Large intestine (tissue), 12 donors: Measurements from ENCODE around the gene PEX5. TPM values are rescaled to one million over a fixed set of nuclear protein-coding genes. Genes with fewer than 3 reads are reported as not detected.

Experiments
- DNase-seq, 2 donors: peaks; one replicate each; pipeline versions ENCODE4 v3.0.0 to v3.0.0-alpha.2; 2013
- H3K27ac ChIP-seq: one replicate; pipeline ENCODE4 v1.5.1; 2013; ENCODE audit warnings: low read length
- H3K27me3 ChIP-seq: 2 replicates; pipeline ENCODE4 v1.6.1; 2013; ENCODE audit warnings: low read length; ENCODE audit not compliant: control insufficient read depth, insufficient read depth
- H3K36me3 ChIP-seq: 2 replicates; pipeline ENCODE4 v1.6.1; 2013; ENCODE audit warnings: low read length; ENCODE audit not compliant: control insufficient read depth, insufficient read depth
- H3K4me1 ChIP-seq: one replicate; pipeline ENCODE4 v1.6.1; 2013; ENCODE audit warnings: low read length; ENCODE audit not compliant: control insufficient read depth, insufficient read depth
- H3K4me3 ChIP-seq: one replicate; pipeline ENCODE4 v1.5.1; 2013; ENCODE audit warnings: low read length
- H3K9me3 ChIP-seq: one replicate; pipeline ENCODE4 v1.6.1; 2013; ENCODE audit warnings: mild to moderate bottlenecking, low read depth, low read length, moderate library complexity; ENCODE audit not compliant: control insufficient read depth
- WGBS: methylation state at CpG from one replicate; pipeline ENCODE4 v1.1.5; 2013; ENCODE audit warnings: low lambda C conversion rate; ENCODE audit not compliant: insufficient coverage; 5-methylcytosine and 5-hydroxymethylcytosine counted together
- long read RNA-seq, 11 donors: transcript quantifications; one replicate each; lab custom pipeline, GENCODE V29; 2026
- polyA plus RNA-seq: library from polyadenylated mRNA; unstranded; fragments of 120-200 nt; gene quantifications from one replicate; pipeline ENCODE4 v1.2.1, GENCODE V29; 2013

The PEX5 gene
- polyA plus RNA-seq, result 38.7 TPM
- long read RNA-seq, donor 1, partial matches to known transcripts, result 0 of 2 reads
- long read RNA-seq, donor 1, other reads (novel, unspliced or antisense), result 0 of 2 reads
- long read RNA-seq, donor 2, partial matches to known transcripts, result 0 of 6 reads
- long read RNA-seq, donor 2, other reads (novel, unspliced or antisense), result 0 of 6 reads
- long read RNA-seq, donor 3, result 0 reads
- long read RNA-seq, donor 4, result 0 reads
- long read RNA-seq, donor 5, partial matches to known transcripts, result 0 of 1 reads
- long read RNA-seq, donor 5, other reads (novel, unspliced or antisense), result 0 of 1 reads
- long read RNA-seq, donor 6, partial matches to known transcripts, result 10 of 11 reads
- long read RNA-seq, donor 6, other reads (novel, unspliced or antisense), result 0 of 11 reads
- long read RNA-seq, donor 7, partial matches to known transcripts, result 10 of 11 reads
- long read RNA-seq, donor 7, other reads (novel, unspliced or antisense), result 0 of 11 reads
- long read RNA-seq, donor 8, partial matches to known transcripts, result 0 of 2 reads
- long read RNA-seq, donor 8, other reads (novel, unspliced or antisense), result 0 of 2 reads
- long read RNA-seq, donor 9, partial matches to known transcripts, result 0 of 1 reads
- long read RNA-seq, donor 9, other reads (novel, unspliced or antisense), result 0 of 1 reads
- long read RNA-seq, donor 10, partial matches to known transcripts, result 14 of 17 reads
- long read RNA-seq, donor 10, other reads (novel, unspliced or antisense), result 0 of 17 reads
- long read RNA-seq, donor 11, partial matches to known transcripts, result 0 of 1 reads
- long read RNA-seq, donor 11, other reads (novel, unspliced or antisense), result 0 of 1 reads

DNA sequence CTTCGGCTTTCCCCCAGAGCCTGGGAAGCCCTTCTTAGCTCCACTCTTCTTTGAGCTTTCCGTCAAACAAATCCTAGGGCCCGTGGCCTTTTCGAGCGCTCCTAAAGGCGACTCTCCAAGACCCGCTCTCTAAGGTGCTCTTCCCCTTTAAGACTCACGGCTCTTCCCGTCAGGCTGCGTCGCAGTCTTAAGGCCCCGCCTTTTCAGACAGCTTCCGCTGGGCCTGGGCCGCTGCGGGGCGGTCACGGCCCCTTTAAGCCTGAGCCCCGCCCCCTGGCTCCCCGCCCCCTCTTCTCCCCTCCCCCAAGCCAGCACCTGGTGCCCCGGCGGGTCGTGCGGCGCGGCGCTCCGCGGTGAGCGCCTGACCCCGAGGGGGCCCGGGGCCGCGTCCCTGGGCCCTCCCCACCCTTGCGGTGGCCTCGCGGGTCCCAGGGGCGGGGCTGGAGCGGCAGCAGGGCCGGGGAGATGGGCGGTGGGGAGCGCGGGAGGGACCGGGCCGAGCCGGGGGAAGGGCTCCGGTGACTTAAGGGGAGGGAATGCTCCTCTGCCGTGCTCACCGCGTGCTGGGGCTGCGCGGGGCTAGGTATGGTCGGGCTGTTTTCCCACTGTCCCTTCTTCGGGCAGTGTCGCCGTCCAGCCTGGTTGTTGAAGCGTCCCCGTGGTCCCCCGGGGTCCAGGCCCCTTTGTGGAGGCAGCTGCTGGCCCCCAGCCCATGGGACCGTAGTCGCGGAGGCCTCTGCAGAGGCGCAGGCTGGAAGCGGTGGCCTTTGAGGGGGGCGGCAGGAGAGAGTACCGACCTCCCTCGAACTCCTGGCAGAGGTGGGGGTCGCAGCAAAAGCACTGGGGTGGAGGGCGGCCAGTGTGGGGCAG is at the start of gene PEX5:
TSS of gene PEX5 (plus strand) at position 289 of the 870 bp plus-strand sequence. CDS start 692 bp downstream, outside the sequence.
- H3K36me3 ChIP-seq, result peaks cover 18% of the 10 kb centered on the region
- WGBS, result no CpG with 5 or more reads among the region's 68 CpGs
- no peaks in the 10 kb centered on the region for H3K27me3 ChIP-seq
- peak; percentile 92 to 93 for DNase-seq
- peak within 1 kb of the TSS; percentile 37 for H3K27ac ChIP-seq
- H3K4me3 ChIP-seq, result peak within 1 kb of the TSS; percentile 93
- peaks cover 16% of the 10 kb centered on the region for H3K4me1 ChIP-seq
- no peaks in the 10 kb centered on the region for H3K9me3 ChIP-seq

DNA sequence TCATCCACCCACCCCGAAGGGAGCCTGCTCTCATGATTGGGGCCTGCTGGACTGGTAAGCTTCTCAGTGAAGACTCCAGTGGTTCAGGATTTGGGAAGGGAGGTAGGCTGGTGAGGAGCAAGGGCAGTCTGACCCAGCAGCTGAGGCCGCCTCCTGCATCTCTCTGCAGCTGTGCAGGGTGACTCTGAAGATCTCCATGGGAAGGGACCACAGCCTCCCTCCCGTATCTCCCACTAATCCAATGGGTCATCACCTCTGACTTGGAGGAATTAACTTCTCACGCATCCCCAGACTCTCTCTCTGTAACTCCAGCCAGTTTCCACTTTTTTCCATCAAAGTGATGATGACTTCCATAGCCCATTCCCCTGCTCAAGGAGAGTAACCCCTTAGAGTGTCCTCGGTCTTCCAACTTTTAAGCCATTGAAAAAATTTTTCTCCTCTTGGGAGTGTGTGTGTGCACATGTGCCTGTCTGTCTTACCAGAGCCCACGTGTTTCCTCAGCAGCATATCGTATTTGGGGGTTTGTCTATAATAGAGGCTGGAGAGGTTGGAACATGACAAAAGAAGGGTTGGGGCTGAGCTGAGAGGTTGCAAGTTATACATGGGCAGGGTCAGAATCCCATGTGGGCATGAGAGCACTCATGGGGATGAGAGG is 48.0 kb upstream of the PEX5 start:
- no CpG with 5 or more reads among the region's 7 CpGs for whole genome bisulfite sequencing
- Histone ChIP-seq H3K9me3 (no peaks in the 10 kb centered on the region), H3K4me1 (no peaks in the 10 kb centered on the region), H3K36me3 (peaks cover 45% of the 10 kb centered on the region), H3K27me3 (no peaks in the 10 kb centered on the region), H3K4me3 (no peak overlapping the region), H3K27ac (no peak overlapping the region)
- DNase-seq, result no peak

DNA sequence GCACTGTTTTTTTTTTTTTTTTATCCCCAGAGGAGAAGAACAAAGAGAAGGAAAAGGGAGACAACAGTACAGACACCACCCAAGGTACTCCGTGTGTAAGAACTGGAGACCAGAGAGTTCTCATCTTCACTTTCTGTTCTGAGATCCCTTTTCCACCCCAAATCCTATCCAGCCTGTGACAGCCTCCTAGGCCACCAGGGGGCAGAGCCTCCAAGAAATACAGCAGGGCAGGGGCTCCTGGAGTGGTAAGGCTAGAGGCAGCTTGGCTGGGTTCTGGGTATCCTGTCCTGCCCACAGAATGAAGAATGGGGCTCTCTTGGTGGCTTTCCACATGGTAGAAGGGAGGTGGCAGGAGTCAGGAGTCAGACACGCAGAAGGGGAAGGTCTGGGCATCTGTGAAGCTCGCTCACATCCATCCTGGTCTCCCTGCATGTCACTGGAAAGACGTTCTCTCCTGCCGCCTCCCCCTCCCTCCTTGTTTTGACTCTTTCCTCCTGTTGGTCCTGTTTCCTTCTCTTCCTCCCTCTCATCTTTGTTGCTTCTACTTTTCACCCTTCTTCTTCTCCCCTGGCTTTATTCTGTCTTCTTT is 47.3 kb upstream of the PEX5 start:
- WGBS, result 100% methylated on average over 1 of the region's 5 CpGs
- Histone ChIP-seq H3K27ac (no peak overlapping the region), H3K9me3 (no peaks in the 10 kb centered on the region), H3K27me3 (no peaks in the 10 kb centered on the region), H3K36me3 (peaks cover 42% of the 10 kb centered on the region), H3K4me3 (no peak overlapping the region), H3K4me1 (no peaks in the 10 kb centered on the region)
- no peak for DNase-seq

DNA sequence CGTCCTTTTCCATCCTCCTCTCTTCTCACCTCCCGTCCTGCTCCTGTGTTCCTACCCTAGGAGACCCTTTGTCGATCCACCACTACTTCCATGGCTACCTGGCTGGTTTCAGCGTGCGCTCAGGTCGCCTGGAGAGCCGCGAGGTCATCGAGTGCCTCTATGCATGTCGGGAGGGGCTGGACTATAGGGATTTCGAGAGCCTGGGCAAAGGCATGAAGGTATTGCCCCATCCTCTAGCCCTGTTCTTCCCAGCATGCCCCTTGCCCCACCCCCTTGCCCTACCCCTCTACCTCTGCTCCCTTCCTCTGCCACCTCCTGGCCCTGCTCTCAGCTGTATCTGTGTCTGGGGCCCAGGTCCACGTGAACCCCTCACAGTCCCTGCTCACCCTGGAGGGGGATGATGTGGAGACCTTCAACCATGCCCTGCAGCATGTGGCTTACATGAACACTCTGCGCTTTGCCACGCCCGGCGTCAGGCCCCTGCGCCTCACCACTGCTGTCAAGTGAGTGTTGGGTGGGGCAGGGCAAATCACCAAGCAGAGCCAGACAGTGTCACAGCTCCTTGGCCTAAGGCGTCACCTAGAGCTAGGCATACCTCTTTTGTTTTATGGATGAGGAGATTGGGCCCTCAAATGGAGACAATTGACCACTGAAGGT is 46.5 kb upstream of the PEX5 start:
- H3K36me3 ChIP-seq, result peaks cover 36% of the 10 kb centered on the region
- DNase-seq, result no peak
- H3K9me3 ChIP-seq, result no peaks in the 10 kb centered on the region
- H3K27ac ChIP-seq, result no peak overlapping the region
- H3K4me1 ChIP-seq, result no peaks in the 10 kb centered on the region
- no peak overlapping the region for H3K4me3 ChIP-seq
- 100% methylated on average over 2 of the region's 18 CpGs for WGBS
- H3K27me3 ChIP-seq, result no peaks in the 10 kb centered on the region

DNA sequence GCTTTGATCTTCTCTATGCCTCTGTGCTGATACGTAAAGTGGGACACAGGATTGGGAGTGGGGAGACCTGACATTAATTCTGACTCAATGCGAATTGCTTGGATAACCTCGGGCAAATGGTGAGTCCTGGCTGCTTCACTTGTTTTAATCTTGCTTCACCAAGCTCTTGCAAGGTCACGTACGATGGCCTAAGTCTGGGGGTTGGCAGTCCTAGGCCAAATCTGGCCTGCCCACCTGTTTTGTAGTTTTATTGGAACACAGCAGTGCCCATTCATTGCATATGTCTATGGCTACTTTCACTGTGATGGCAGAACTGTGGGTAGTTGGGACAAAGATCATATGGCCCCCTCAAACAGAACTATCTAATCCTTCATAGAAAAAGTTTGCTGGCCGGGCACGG is 45.9 kb upstream of the PEX5 start:
- Histone ChIP-seq H3K27ac (no peak overlapping the region), H3K4me3 (no peak overlapping the region), H3K27me3 (no peaks in the 10 kb centered on the region), H3K36me3 (peaks cover 34% of the 10 kb centered on the region), H3K4me1 (no peaks in the 10 kb centered on the region), H3K9me3 (no peaks in the 10 kb centered on the region)
- no CpG with 5 or more reads among the region's 7 CpGs for WGBS
- DNase-seq, result no peak

DNA sequence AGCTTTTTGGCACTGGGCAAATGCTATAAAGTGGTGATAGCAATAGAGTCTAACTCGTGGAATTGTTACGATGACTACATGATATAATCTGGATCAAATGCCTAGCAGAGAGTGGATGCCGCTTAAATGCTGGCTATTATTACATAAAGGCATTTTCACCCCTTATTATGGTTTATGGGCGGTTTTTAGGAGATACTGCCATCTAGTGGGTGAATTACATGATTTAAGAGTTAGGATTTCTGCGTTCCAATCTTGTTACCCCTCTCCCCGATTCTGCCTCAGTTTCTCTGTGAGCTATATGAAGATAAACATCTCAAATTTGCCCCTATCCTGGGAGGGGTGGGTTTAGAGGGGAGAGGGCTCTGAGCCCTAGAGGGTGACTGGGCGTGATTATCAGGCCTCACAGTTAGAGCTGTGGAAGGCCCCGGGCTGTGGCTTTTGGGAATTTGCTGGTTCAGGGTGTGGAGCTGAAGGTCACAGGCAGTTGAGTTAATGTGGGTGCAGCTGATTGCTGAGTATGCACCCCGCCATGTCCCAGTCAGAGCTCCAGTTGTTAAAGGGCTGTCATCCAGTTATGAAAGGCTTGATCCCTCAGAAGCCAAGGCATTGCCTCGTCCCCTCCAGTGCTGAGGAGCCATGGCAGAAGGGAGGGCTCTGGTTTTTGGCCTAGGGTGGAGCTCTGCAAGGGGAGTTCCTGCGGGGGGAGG is 44.9 kb upstream of the PEX5 start:
- H3K27ac ChIP-seq, result no peak overlapping the region
- H3K4me3 ChIP-seq, result no peak overlapping the region
- peaks cover 40% of the 10 kb centered on the region for H3K36me3 ChIP-seq
- H3K9me3 ChIP-seq, result no peaks in the 10 kb centered on the region
- no CpG with 5 or more reads among the region's 11 CpGs for WGBS
- H3K27me3 ChIP-seq, result no peaks in the 10 kb centered on the region
- no peak for DNase-seq
- no peaks in the 10 kb centered on the region for H3K4me1 ChIP-seq

DNA sequence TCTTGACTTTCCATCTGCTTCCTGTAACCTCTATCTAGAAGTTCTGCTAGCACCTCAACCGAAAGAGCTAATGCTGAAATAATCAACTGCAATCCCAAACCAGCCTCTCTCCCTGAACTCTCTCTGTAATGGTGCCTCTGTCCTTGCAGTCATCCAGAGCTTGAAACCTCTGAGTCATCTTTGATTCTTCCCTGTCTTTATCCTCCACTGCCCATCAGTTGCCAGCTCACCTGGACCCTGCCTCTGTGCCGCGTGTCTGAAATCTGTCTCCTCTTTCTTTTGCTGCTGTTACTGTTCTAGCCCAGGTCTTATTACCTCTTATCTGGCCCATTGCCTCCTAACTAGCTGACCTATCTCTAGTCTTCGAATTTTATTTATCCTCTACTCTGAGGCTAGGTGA is 43.8 kb upstream of the PEX5 start:
- Histone ChIP-seq H3K9me3 (no peaks in the 10 kb centered on the region), H3K4me3 (no peak overlapping the region), H3K27ac (no peak overlapping the region), H3K4me1 (no peaks in the 10 kb centered on the region), H3K27me3 (no peaks in the 10 kb centered on the region), H3K36me3 (peaks cover 48% of the 10 kb centered on the region)
- DNase-seq, result no peak
- WGBS, result no CpG with 5 or more reads among the region's 4 CpGs

DNA sequence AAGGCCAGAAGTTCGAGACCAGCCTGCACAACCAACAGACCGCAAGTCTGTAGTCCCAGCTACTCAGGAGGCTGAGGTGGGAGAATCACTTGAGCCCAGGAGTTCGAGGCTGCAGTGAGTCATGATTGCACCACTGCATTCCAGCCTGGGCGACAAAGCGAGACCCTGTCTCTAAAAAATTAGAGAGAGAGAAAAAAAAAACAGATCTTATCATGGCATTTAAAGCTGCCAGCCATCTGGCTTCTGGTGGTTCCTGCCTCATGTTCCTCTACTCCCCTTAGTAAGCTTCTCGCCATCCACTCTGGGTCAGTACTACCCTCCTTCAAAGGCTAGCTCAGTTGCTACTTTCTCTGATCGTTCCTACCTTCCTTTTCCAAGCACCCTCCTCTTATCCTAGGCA is 43.3 kb upstream of the PEX5 start:
- Histone ChIP-seq H3K36me3 (peaks cover 49% of the 10 kb centered on the region), H3K4me3 (no peak overlapping the region), H3K9me3 (no peaks in the 10 kb centered on the region), H3K27ac (no peak overlapping the region), H3K27me3 (no peaks in the 10 kb centered on the region), H3K4me1 (no peaks in the 10 kb centered on the region)
- no peak for DNase-seq
- no CpG with 5 or more reads among the region's 7 CpGs for WGBS

DNA sequence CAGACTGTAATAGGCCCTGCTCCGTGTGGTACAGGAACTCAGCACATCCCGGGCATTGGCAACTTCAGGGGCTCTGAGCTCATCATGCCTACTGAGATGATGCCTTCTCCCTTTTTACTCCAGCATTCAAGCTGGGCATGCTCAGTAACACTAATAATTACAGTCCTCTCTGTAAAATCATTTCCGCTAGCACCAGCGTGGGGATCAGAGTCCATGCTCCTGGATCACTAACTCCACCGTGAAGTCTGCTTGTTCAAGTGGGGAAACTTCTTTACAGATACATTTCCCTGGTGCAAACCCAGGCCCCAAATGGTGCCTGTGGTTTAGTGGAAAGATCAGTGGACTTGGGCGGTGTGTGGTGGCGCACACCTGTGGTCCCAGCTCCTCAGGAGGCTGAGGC is 42.6 kb upstream of the PEX5 start:
- no CpG with 5 or more reads among the region's 7 CpGs for WGBS
- peak in 1 of 2 donors; percentile 43 for DNase-seq

More for the DNA sequence above, 42.6 kb upstream of the PEX5 start:
- peaks cover 48% of the 10 kb centered on the region for H3K36me3 ChIP-seq
- no peaks in the 10 kb centered on the region for H3K27me3 ChIP-seq
- no peaks in the 10 kb centered on the region for H3K9me3 ChIP-seq
- no peak overlapping the region for H3K4me3 ChIP-seq
- no peaks in the 10 kb centered on the region for H3K4me1 ChIP-seq
- H3K27ac ChIP-seq, result no peak overlapping the region
